VCaP (cell line): ENCODE results near the gene C15orf39.

Experiments used
- H3K27ac ChIP-seq: fragments of 450-650 bp; 2 replicates; pipeline ENCODE4 v1.5.1; 2017
- TF ChIP-seq, protein P1 (sequence below): fragments of 450-650 bp; conservative IDR thresholded peaks from 2 replicates; pipeline ENCODE4 v1.5.1; 2017; ENCODE audit warnings: mild to moderate bottlenecking, moderate library complexity

C15orf39 gene

DNA sequence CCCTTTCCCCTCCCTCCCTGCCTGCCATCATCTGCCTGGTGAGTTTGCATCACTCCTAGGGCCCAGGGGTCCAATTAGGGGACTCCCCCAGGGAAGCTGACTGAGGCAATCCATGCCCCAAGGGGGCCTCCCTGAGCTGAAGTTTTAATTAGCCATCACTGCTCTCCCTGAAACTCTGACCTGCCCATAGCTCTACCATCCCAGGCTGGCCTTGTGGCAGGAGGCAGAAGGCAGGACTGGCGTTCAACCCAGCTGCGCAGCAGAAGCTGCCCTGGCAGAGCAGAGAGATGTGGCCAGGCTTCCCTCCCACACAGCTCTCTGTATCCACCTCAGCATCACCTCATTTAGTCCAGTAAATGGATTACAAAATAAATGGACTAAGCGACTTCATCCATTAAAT lies 7.7 kb upstream of the C15orf39 start:
- TF ChIP-seq, protein P1, sequence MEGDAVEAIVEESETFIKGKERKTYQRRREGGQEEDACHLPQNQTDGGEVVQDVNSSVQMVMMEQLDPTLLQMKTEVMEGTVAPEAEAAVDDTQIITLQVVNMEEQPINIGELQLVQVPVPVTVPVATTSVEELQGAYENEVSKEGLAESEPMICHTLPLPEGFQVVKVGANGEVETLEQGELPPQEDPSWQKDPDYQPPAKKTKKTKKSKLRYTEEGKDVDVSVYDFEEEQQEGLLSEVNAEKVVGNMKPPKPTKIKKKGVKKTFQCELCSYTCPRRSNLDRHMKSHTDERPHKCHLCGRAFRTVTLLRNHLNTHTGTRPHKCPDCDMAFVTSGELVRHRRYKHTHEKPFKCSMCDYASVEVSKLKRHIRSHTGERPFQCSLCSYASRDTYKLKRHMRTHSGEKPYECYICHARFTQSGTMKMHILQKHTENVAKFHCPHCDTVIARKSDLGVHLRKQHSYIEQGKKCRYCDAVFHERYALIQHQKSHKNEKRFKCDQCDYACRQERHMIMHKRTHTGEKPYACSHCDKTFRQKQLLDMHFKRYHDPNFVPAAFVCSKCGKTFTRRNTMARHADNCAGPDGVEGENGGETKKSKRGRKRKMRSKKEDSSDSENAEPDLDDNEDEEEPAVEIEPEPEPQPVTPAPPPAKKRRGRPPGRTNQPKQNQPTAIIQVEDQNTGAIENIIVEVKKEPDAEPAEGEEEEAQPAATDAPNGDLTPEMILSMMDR = no peak
- no peak overlapping the region for H3K27ac ChIP-seq

DNA sequence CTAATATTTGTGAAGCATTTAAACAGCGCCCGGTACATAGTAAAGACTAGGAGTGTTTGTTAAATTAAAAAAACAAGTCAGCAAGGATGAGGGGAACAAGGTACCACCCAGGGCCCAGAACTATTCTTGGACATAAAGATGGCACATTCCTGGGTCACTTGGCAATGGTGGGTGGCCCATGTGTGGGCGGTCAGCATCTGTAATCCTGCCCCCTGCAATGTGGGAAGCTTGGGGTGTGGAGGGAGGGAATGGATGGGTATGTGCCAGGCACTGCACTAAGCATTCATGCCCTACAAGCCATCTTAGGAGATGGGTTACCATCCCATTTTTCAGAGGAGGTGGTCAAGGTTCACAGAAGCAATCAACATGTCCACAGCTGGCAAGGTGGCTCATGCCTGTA lies 7.3 kb upstream of the C15orf39 start:
- H3K27ac ChIP-seq = no peak overlapping the region
- TF ChIP-seq, protein P1 = no peak

DNA sequence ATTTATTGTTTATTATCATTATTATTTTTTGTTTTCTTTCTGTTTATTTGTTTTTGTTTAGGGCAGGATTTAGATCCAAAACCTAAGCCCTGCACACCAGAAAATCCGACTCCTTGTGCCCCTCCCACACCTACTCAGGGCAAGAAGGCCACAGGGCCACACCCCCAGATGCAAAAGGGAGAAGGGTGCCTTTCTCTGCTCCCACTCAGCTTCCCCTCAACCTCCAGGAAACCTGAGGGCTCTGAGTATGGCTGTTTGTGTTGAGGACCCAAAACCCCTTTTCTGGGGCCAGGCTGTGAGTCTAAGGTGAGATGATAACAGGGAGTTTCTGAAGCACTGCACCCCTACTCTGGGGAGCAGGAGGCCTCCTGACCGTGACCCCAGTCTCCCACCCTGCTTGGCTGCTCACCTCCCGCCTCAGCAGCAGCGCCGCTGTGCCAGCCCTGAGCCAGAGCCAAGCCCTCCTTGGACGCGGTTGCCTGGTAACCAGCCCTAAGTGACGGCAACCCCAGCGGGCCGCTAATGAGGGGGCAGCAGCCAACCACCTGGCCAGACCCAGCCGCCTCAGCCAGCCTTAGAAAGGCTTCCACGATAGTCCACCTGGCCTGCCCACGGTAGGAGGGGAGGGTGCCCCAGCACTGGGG lies 6.4 kb upstream of the C15orf39 start:
- TF ChIP-seq, protein P1 = no peak
- H3K27ac ChIP-seq = no peak overlapping the region

DNA sequence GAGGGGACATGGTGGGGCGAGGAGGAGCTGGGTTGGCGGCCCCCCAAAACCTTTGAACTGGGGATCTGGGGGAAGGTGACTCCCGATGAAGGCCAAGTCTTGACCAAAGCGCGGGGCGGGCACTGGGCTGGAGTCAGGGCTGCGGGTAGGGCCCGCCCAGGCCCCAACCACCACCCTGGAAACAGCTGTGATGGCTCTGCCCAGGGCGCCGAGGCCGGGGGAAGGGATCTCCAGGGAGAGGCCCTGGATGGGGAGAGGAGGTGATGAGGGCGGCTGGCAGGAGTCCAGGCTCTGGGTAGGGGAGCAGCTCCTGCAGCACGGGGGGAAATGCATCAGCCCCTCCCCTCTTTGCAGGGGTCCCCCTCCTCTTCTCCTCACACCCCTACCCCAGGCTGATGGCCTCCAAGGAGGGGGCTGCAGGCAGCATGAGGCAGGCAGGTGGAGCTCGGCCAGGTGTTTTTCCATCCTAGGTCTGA lies 5.9 kb upstream of the C15orf39 start:
- TF ChIP-seq, protein P1 = no peak
- H3K27ac ChIP-seq = no peak overlapping the region

DNA sequence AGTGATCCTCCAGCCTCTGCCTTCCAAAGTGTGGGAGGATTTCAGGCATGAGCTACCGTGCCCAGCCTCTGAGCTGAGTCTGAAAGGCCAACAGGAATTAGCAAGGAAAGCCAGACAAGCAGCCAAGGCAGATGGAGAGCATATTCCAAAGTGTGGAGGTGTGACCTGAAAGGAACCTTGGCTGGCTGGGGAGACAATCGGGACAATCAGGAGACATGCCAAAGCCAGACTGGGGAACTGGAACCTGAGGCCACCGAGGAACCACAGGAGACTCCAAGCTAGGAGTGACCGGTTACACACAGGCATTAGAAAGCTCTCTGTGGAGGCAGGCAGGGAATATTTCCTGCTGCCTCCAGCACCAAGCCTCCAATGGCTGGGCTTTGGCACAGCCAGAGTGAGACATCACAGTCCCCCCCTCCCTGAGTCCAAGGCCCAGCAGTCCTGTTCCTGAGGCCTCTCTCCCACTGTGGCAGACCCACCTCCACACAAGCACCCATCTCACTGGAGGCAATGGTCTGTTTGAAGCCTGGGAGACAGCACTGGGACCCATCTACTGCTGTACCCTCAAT lies 4.5 kb upstream of the C15orf39 start:
- TF ChIP-seq, protein P1 = no peak
- H3K27ac ChIP-seq = no peak overlapping the region

DNA sequence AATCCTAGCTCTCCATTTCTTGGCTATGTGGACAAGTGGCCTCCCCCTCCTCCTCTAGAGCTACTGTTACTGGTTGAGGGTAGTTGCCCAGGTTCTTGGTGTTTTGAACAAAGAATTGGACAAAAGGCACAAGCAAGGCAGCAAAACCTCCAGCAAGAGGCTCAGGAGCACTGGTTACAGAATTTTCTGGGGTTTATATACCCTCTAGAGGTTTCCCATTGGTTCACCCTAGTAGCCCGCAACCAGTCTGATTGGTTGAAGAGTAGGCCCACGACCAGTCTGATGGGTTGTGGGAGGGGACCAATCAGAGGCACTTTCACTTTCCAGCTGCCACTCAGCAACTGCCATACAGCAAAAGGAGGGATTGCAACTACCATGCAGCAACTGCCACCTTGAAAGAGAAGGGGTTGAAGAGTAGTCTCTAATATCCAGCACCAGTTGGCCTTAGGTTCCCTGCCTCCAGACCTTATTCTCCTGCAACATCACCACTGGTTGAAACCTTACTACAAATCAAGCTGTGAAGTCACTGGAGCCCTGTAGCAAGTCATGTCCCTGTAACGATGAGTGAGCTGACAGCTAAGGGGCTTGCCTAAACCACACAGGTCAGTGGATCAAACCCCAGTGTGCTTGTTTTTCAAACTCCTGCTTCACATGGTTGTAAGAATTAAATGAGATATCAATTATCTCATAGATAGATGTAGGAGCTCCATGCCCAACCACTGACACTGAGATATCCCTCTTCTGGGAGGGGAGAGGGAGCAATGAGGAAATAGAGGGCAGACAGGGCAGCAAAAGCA lies 2.9 kb upstream of the C15orf39 start:
- TF ChIP-seq, protein P1 = no peak
- H3K27ac ChIP-seq = no peak overlapping the region

DNA sequence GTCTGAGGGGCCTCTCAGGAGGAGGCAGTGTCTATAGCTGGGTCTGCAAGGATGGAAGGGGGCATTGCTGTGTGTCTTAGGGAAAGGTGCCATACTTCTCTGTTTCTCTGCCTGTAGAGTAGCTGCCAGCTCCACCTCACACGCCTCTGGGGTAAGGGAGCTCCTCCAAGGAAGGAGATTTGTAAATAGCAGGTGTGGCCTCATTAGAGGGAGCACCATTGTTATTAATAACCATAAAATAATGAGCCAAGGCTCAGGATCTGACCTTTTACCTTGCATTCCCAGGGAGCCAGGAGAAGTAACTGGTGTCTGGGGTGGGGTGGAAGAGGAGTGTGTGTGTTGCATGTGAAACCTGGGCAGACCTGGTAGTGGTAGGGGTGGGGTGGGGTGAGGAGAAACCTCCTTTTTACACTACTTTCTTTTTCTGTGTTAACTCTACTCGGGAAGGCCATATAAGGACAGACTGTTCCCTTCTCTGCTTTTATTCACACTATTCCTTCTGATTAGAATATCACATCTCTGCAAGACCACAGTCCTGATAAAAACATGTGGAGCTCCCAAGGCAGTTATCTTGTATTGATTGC lies 2.2 kb upstream of the C15orf39 start:
- no peak overlapping the region for H3K27ac ChIP-seq
- TF ChIP-seq, protein P1 = no peak
